Right atrium auricular region (tissue), 2 donors: Measurements from ENCODE around the gene MPPED1. TPM values are rescaled to one million over a fixed set of nuclear protein-coding genes. Genes with fewer than 3 reads are reported as not detected.

Experiments
- DNase-seq: peaks from one replicate; pipeline ENCODE4 v3.0.0-alpha.2; 2019; ENCODE audit warnings: low spot score
- H3K27ac ChIP-seq, 2 donors: fragments of 200-600 bp; sonication (generic); 1 replicate in 1 of 2; 2 replicates in 1 of 2; pipeline ENCODE4 v1.5.1; 2016 to 2019
- H3K27me3 ChIP-seq, 2 donors: fragments of 200-600 bp; sonication (generic); one replicate each; pipeline versions ENCODE4 v1.5.1 to v1.6.0; 2017 to 2019
- H3K36me3 ChIP-seq: fragments of 200-600 bp; sonication (generic); one replicate; pipeline ENCODE4 v1.5.1; 2016
- H3K4me1 ChIP-seq, 2 donors: fragments of 200-600 bp; sonication (generic); one replicate each; pipeline versions ENCODE4 v1.5.1 to v1.6.0; 2017 to 2019
- H3K4me3 ChIP-seq, 2 donors: fragments of 200-600 bp; sonication (generic); 1 replicate in 1 of 2; 2 replicates in 1 of 2; pipeline ENCODE4 v1.5.1; 2017 to 2019; ENCODE audit warnings: mild to moderate bottlenecking in 1 of 2, moderate library complexity in 1 of 2
- H3K9me3 ChIP-seq, 2 donors: fragments of 200-600 bp; sonication (generic); one replicate each; pipeline ENCODE4 v1.5.1; 2019
- total RNA-seq, 2 donors: library from RNA; depleted of rRNA; stranded (reverse); fragments of >200 nt; gene quantifications; one replicate each; pipeline ENCODE4 v1.1.0, GENCODE V29; 2016
- TF ChIP-seq, protein P1 (sequence below), 2 donors: fragments of 200-600 bp; sonication (generic); IDR thresholded peaks; one replicate each; pipeline ENCODE4 v1.5.1; 2019; ENCODE audit warnings: antibody characterized with exemption in 2 of 2

Gene MPPED1
- total RNA-seq, 2 donors from 2014 or later: not detected

GRCh38 chr22:43520632-43521039 lies 108.8 kb downstream of the MPPED1 start:
- Histone ChIP-seq H3K36me3 (no peaks in the 10 kb centered on the region), H3K27me3 (no peaks in the 10 kb centered on the region), H3K4me1 (no peaks in the 10 kb centered on the region), H3K27ac (no peak overlapping the region), H3K4me3 (no peak overlapping the region), H3K9me3 (no peaks in the 10 kb centered on the region)
- TF ChIP-seq, protein P1, sequence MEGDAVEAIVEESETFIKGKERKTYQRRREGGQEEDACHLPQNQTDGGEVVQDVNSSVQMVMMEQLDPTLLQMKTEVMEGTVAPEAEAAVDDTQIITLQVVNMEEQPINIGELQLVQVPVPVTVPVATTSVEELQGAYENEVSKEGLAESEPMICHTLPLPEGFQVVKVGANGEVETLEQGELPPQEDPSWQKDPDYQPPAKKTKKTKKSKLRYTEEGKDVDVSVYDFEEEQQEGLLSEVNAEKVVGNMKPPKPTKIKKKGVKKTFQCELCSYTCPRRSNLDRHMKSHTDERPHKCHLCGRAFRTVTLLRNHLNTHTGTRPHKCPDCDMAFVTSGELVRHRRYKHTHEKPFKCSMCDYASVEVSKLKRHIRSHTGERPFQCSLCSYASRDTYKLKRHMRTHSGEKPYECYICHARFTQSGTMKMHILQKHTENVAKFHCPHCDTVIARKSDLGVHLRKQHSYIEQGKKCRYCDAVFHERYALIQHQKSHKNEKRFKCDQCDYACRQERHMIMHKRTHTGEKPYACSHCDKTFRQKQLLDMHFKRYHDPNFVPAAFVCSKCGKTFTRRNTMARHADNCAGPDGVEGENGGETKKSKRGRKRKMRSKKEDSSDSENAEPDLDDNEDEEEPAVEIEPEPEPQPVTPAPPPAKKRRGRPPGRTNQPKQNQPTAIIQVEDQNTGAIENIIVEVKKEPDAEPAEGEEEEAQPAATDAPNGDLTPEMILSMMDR (IDR thresholded peaks at IDR 0.05): no peak
- no peak for DNase-seq

DNA sequence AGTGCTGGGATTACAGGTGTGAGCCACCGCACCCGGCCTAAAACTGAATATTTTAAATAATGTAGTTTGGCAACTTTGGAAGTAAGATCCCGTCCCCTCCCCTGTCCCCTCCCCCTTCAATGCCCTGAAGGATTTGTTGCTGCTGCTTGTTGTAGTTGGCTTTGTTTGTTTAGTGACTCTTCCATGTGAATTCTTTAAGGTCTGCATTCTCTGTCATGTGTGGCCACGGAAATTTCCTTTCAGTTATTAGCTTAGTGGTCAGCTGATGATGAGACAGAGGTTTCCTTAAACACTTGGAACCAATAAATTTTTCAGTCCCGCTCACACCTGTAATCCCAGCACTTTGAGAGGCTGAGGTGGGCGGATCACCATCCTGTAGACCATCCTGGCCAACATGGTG lies 109.9 kb downstream of the MPPED1 start:
- H3K27ac ChIP-seq: no peak overlapping the region
- H3K27me3 ChIP-seq: no peaks in the 10 kb centered on the region
- TF ChIP-seq, protein P1 (IDR thresholded peaks at IDR 0.05): no peak
- H3K4me3 ChIP-seq: no peak overlapping the region
- H3K9me3 ChIP-seq: no peaks in the 10 kb centered on the region
- no peak for DNase-seq
- H3K4me1 ChIP-seq: no peaks in the 10 kb centered on the region
- no peaks in the 10 kb centered on the region for H3K36me3 ChIP-seq

- no peaks in the 10 kb centered on the region for H3K4me1 ChIP-seq
- TF ChIP-seq, protein P1 (IDR thresholded peaks at IDR 0.05): no peak
- H3K4me3 ChIP-seq: no peak overlapping the region
- no peaks in the 10 kb centered on the region for H3K9me3 ChIP-seq
- no peaks in the 10 kb centered on the region for H3K27me3 ChIP-seq
- DNase-seq: no peak
- no peaks in the 10 kb centered on the region for H3K36me3 ChIP-seq
- H3K27ac ChIP-seq: no peak overlapping the region
Observed at GRCh38 chr22:43526117-43526655, 114.4 kb downstream of the MPPED1 start.

GRCh38 chr22:43526946-43527345 lies 115.1 kb downstream of the MPPED1 start:
- Histone ChIP-seq H3K36me3 (no peaks in the 10 kb centered on the region), H3K27ac (no peak overlapping the region), H3K27me3 (no peaks in the 10 kb centered on the region), H3K9me3 (no peaks in the 10 kb centered on the region), H3K4me3 (no peak overlapping the region), H3K4me1 (no peaks in the 10 kb centered on the region)
- no peak for DNase-seq
- TF ChIP-seq, protein P1 (IDR thresholded peaks at IDR 0.05): no peak

DNA sequence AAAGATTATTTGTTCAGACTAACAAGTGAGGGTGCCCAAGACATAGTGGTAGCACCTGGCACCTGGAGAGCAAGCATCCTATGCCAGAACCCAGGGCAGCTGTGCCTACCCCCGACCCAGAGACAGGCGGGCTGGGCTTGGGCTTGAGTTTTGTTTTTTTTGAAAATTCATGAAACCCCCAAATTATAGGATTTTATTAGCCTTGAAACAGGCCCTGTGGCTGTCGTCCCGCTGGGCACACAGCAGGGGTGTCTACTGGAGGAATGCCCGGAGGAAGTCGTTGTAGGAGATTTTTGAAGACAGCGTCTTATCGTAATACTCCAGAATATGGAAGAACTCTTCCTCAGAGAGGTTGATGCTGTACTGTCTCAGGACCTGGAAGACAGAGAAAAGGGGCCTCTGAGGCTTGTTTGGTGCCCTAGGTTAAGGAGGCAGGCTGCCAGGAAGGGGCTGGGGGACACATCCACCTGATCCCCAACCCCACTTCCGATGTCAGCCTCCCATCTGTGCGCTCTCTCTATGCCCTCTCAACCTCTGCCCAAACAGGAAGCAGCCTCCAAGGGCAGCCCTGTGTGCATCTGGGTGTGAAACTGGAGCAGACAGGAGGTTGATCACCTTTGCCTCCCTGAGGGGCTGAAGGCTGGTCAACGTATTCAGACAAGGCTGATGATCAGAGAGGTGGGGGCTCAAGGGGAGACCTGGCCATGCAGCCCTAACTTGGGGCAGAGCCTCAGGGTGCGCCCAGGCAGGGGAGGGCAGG lies 117.0 kb downstream of the MPPED1 start:
- no peak for DNase-seq
- H3K27ac ChIP-seq: no peak overlapping the region
- TF ChIP-seq, protein P1 (IDR thresholded peaks at IDR 0.05): no peak

More for the DNA sequence above, 117.0 kb downstream of the MPPED1 start:
- H3K4me1 ChIP-seq: no peaks in the 10 kb centered on the region
- no peak overlapping the region for H3K4me3 ChIP-seq
- no peaks in the 10 kb centered on the region for H3K36me3 ChIP-seq
- no peaks in the 10 kb centered on the region for H3K27me3 ChIP-seq
- H3K9me3 ChIP-seq: no peaks in the 10 kb centered on the region
